Stimulated activated CD4-positive, alpha-beta T cell treated with anti-CD3 and anti-CD28 coated beads, Interleukin-2, amount 100 ng/mL, for 48 hours (primary cell): ENCODE data around the gene AMIGO2.
"Not testable (repeated sequence)": the region's sequence is repeated elsewhere in the genome, so short reads cannot be mapped to it uniquely, and the experiment has no call there.

Source experiments
- DNase-seq, 2 donors: peaks; one replicate each; pipeline ENCODE4 v3.0.0-alpha.2; 2020

AMIGO2 gene

GRCh38 chr12:47079468-47079980, at the start of gene AMIGO2, which contains the start of gene PCED1B:
TSS of gene AMIGO2 (minus strand) at chr12:47079959. CDS start at chr12:47079002, 957 bp downstream.
TSS of gene PCED1B (plus strand) at chr12:47079621. CDS start at chr12:47235064, 155,443 bp downstream.
- DNase-seq = peak; percentile 55 to 64

- no peak for DNase-seq
Observed at GRCh38 chr12:47126246-47126645, 46.5 kb upstream of the AMIGO2 start.

- DNase-seq = no peak
Observed at GRCh38 chr12:47124451-47124850, 44.7 kb upstream of the AMIGO2 start.

- no peak for DNase-seq
Observed at GRCh38 chr12:47123730-47124129, 44.0 kb upstream of the AMIGO2 start.

- no peak for DNase-seq
Observed at GRCh38 chr12:47122602-47123001, 42.8 kb upstream of the AMIGO2 start.

GRCh38 chr12:47121146-47121545, 41.4 kb upstream of the AMIGO2 start:
- no peak for DNase-seq

GRCh38 chr12:47120736-47121135, 41.0 kb upstream of the AMIGO2 start:
- DNase-seq = no peak

GRCh38 chr12:47117305-47117704, 37.5 kb upstream of the AMIGO2 start:
- DNase-seq = not testable (repeated sequence)

GRCh38 chr12:47114481-47114892, 34.7 kb upstream of the AMIGO2 start:
- no peak for DNase-seq

GRCh38 chr12:47112679-47113078, 32.9 kb upstream of the AMIGO2 start:
- DNase-seq = no peak

- DNase-seq = no peak
Observed at GRCh38 chr12:47111854-47112253, 32.1 kb upstream of the AMIGO2 start.

GRCh38 chr12:47111392-47111778, 31.6 kb upstream of the AMIGO2 start:
- peak in 1 of 2 donors; percentile 6 for DNase-seq

GRCh38 chr12:47110718-47111391, 31.1 kb upstream of the AMIGO2 start:
- no peak for DNase-seq

GRCh38 chr12:47110011-47110541, 30.3 kb upstream of the AMIGO2 start:
- no peak for DNase-seq

GRCh38 chr12:47107926-47108325, 28.2 kb upstream of the AMIGO2 start:
- DNase-seq = no peak

- DNase-seq = no peak
Observed at GRCh38 chr12:47107446-47107845, 27.7 kb upstream of the AMIGO2 start.

- no peak for DNase-seq
Observed at GRCh38 chr12:47105914-47106674, 26.3 kb upstream of the AMIGO2 start.

- no peak for DNase-seq
Observed at GRCh38 chr12:47102845-47103651, 23.3 kb upstream of the AMIGO2 start.

GRCh38 chr12:47102406-47102805, 22.6 kb upstream of the AMIGO2 start:
- no peak for DNase-seq

GRCh38 chr12:47100160-47100559, 20.4 kb upstream of the AMIGO2 start:
- no peak for DNase-seq

GRCh38 chr12:47099610-47100009, 19.9 kb upstream of the AMIGO2 start:
- no peak for DNase-seq

- no peak for DNase-seq
Observed at GRCh38 chr12:47098099-47098498, 18.3 kb upstream of the AMIGO2 start.
